Memory B cell (primary cell): ENCODE data around the gene PLA2G4A.

Experiments
- ATAC-seq: fragments of 150-1000 bp; cut with Tn5 transposase; 2 replicates; pipeline ENCODE4 v1.10.0; 2021; ENCODE audit warnings: low read depth, mild to moderate bottlenecking, moderate library complexity
- DNase-seq, 2 donors: peaks; one replicate each; pipeline ENCODE4 v3.0.0; 2022; ENCODE audit warnings: low spot score in 2 of 2
- H3K27ac Mint-ChIP-seq: one replicate; pipeline ENCODE4 v1.8.0; 2022; ENCODE audit warnings: mild to moderate bottlenecking, moderate library complexity, mixed read lengths
- H3K27me3 Mint-ChIP-seq: one replicate; pipeline ENCODE4 v1.8.0; 2022; ENCODE audit warnings: mixed read lengths
- H3K36me3 Mint-ChIP-seq: one replicate; pipeline ENCODE4 v1.8.0; 2022; ENCODE audit warnings: mild to moderate bottlenecking, mixed read lengths
- H3K4me1 Mint-ChIP-seq: one replicate; pipeline ENCODE4 v1.8.0; 2022; ENCODE audit warnings: mixed read lengths
- H3K4me3 Mint-ChIP-seq: one replicate; pipeline ENCODE4 v1.8.0; 2022; ENCODE audit warnings: mild to moderate bottlenecking, moderate library complexity, mixed read lengths
- H3K9me3 Mint-ChIP-seq: one replicate; pipeline ENCODE4 v1.8.0; 2022; ENCODE audit warnings: mixed read lengths

Gene PLA2G4A

DNA sequence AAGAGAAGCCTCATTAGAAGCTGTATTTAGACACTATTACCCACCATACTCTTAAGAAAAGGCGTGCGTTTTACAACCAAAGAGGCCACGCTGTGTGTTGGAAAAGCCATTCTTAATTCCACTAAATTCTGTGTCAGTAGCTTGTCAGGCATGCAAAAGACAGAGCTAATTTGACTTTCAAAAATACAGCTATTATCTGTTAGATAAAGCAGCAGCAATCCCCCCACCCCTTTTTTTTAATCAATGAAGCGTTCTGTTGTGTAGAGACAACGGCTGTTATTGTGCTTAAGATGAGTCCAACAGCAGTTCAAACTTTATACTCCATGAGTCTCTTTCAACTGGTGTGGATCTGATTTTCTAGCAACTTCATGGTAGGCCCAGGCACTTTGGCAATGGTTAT is 43.5 kb downstream of the PLA2G4A start:
- Mint-ChIP-seq H3K27ac (no peak overlapping the region), H3K27me3 (peaks cover 1% of the 10 kb centered on the region), H3K4me3 (no peak overlapping the region), H3K9me3 (no peaks in the 10 kb centered on the region), H3K4me1 (no peaks in the 10 kb centered on the region), H3K36me3 (no peaks in the 10 kb centered on the region)
- DNase-seq = no peak
- ATAC-seq = no peak

DNA sequence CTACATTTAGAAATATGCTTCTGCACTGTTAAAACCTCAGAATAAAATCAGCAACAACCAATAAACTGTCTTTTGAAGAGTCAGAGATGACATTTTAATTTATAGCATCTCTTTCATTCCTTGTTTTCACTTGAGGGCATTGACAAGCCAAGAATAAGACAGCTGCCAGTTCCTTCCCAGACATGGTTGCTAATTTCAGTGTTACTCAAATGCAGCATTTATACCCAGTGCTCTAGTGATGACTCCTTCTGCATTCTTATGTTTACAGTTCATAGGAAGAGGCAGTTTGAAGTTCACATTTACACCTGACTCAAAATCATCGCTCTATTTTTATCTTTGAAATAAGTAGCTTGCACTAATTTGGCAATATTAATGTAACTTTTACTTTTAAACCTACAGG is 44.9 kb downstream of the PLA2G4A start:
- Mint-ChIP-seq H3K9me3 (no peaks in the 10 kb centered on the region), H3K27me3 (peaks cover 1% of the 10 kb centered on the region), H3K36me3 (no peaks in the 10 kb centered on the region), H3K4me1 (no peaks in the 10 kb centered on the region), H3K27ac (no peak overlapping the region), H3K4me3 (no peak overlapping the region)
- ATAC-seq = no peak
- DNase-seq = no peak

DNA sequence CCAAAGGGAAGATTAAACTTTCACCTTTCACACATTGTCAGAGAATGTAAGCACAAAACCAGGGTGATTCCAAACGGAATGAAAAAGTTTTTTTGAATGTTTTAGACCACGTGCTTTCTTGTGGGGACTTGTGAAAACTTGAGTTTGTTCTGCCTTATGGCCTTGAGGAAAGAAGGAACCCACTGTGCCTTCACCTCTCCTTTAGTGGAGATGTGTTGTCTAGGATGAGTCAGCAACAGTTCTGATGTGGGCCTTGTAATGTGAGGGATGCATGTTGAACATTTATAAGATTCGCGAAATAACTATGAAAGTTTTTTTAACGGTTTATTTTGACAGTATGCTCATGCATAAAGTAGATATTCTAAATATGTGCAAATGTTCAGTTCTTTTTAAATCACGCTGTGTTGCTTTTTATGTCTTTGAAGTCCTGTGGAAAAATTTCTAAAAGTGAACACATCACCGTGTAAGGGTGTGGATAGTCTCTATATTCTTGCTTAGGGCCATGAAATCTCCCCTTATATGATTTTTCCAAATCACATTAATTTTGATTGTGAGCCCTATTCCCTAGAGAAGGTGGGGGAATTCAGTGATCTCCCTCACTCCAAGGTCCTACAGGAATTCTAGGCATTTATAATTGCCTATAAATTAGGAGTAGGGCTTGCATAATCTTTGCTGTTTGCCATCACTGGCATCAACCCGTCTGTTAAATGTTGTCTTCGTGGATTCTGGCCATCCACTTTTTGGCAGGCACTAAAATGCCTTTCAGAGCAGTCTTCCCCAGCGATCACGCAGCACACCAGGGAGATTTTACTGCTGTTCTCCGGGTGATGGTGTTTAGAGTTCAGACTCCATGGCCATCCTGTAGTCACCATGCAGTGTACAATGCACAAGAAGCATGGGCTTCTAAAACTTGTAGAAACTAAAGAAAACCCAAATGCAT is 47.4 kb downstream of the PLA2G4A start:
- H3K36me3 Mint-ChIP-seq = no peaks in the 10 kb centered on the region
- DNase-seq (no peak), ATAC-seq (no peak)
- H3K27me3 Mint-ChIP-seq = no peaks in the 10 kb centered on the region
- H3K4me1 Mint-ChIP-seq = no peaks in the 10 kb centered on the region
- H3K4me3 Mint-ChIP-seq = no peak overlapping the region
- H3K27ac Mint-ChIP-seq = no peak overlapping the region
- H3K9me3 Mint-ChIP-seq = no peaks in the 10 kb centered on the region

DNA sequence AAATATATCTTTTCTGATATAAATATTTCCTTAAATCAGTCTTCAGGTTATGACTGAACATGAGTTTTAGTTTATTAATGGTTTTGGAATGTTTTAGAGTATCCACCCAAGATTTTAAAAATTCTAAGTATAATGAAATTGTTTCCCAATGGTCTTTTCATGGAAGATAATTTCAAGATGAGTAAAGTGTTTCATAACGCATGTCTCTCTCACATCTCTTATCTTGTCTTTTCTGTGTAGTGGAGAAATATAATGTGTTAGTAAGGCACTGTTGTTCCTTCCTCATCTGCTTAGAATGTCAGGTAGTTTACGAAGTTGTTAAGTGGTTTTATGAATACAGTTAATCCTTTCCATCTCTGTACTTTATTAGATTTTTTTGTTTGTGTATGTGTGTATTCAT is 49.6 kb downstream of the PLA2G4A start:
- H3K27me3 Mint-ChIP-seq = no peaks in the 10 kb centered on the region
- ATAC-seq = no peak
- H3K27ac Mint-ChIP-seq = no peak overlapping the region
- H3K9me3 Mint-ChIP-seq = no peaks in the 10 kb centered on the region
- no peaks in the 10 kb centered on the region for H3K4me1 Mint-ChIP-seq
- no peaks in the 10 kb centered on the region for H3K36me3 Mint-ChIP-seq
- no peak overlapping the region for H3K4me3 Mint-ChIP-seq
- DNase-seq = no peak

DNA sequence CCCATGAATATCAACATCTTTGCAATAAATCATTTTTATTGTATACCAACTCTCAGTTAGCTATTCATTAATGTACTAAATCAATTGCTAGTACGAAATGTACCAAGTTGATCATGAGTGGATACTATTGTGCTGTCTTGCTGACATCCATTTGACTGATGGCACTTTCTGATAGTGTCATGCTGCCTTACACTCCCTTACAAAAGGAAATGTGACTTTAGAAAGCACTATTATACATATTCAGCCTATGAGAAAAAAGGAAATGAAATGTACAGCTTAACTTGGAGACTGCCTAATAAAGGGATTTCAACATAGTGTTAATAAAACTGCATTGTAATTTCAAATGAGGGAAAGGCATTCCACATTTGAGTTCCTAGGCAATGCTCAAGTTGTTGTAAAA is 52.2 kb downstream of the PLA2G4A start:
- Mint-ChIP-seq H3K27me3 (no peaks in the 10 kb centered on the region), H3K4me1 (no peaks in the 10 kb centered on the region), H3K27ac (no peak overlapping the region), H3K9me3 (peaks cover 5% of the 10 kb centered on the region), H3K36me3 (no peaks in the 10 kb centered on the region), H3K4me3 (no peak overlapping the region)
- no peak for DNase-seq
- no peak for ATAC-seq

DNA sequence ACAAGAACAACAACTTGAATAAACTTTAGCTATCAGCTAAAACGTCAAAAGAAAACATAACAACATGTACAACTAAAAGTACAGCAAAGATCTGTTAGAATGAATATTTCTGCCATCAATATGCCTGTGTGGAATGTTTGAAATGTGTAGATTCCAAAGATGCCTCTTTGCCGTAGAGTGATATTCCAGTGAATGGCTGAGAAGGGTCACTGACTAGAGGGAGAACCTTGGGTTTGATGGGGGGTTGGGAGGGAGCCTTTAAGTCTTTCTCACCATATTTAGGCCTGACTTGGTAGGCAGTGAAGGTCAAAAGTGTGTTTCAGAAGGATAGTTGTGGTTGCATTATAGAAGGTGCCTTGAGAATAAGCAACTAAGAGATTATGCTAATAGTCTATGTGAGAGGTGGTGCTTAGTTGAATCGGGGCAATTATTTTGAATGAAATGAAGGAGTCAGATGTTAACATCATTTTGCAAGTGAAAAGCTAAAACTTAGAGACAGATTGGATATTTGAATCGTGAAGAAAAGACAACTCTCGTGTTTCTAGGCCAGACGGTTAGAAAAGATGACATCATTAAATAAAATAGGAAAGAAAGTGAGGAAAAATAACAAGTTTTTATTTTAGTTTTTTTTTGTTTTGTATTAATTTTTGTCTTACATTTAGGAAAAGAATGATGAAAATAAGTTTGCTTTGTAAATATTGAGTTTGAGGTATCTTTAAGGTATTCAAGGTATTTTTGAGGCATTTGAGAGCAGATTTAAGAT is 53.8 kb downstream of the PLA2G4A start:
- H3K4me1 Mint-ChIP-seq = no peaks in the 10 kb centered on the region
- no peaks in the 10 kb centered on the region for H3K27me3 Mint-ChIP-seq
- H3K9me3 Mint-ChIP-seq = peaks cover 5% of the 10 kb centered on the region
- H3K36me3 Mint-ChIP-seq = no peaks in the 10 kb centered on the region
- ATAC-seq (no peak), DNase-seq (no peak)
- H3K4me3 Mint-ChIP-seq = no peak overlapping the region
- H3K27ac Mint-ChIP-seq = no peak overlapping the region

DNA sequence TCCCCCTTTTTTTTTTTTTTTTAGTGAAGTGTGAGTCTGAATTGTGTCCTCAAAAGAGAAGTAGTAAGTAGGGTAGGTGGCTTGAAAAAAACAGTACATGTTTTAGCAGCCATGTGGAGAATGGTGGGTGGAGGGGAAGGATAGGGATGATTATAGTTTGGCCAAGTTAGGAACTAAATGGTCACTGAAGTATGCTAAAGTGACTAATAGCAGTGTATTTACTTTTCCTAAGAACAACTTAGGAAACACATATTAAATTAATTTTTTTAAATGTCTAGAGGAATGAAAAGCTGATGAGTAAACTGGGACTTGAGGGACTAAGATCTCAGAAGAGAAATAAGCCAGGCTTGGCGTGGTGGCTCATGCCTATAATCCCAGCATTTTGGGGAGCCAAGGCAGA is 55.5 kb downstream of the PLA2G4A start:
- H3K36me3 Mint-ChIP-seq = no peaks in the 10 kb centered on the region

DNA sequence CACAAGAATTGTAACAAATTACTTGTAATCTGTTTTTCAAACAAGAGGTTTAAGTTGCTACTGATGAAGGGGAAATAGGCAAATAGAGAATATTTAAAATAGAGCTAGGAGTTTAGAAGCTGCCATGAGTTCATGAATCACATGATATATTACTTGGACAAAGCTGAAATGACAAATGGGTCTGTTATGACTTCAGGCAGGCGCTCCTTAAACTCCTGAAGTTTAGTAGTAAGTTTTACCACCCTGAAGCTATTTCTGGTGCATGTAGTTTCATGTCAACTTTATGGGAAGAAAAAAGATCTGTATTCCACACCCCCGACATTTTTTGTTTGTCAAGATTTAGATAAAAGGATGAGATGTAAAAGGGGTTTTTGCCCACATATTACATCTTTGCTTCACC is 58.5 kb downstream of the PLA2G4A start:
- no peak for ATAC-seq
- H3K36me3 Mint-ChIP-seq = no peaks in the 10 kb centered on the region
- peaks cover 1% of the 10 kb centered on the region for H3K27me3 Mint-ChIP-seq
- H3K27ac Mint-ChIP-seq = no peak overlapping the region
- no peak for DNase-seq
- H3K4me1 Mint-ChIP-seq = no peaks in the 10 kb centered on the region
- peaks cover 5% of the 10 kb centered on the region for H3K9me3 Mint-ChIP-seq
- H3K4me3 Mint-ChIP-seq = no peak overlapping the region

More for the DNA sequence above, 55.5 kb downstream of the PLA2G4A start:
- no peak overlapping the region for H3K27ac Mint-ChIP-seq
- H3K27me3 Mint-ChIP-seq = no peaks in the 10 kb centered on the region
- peaks cover 5% of the 10 kb centered on the region for H3K9me3 Mint-ChIP-seq
- DNase-seq = no peak
- H3K4me1 Mint-ChIP-seq = no peaks in the 10 kb centered on the region
- no peak for ATAC-seq
- H3K4me3 Mint-ChIP-seq = no peak overlapping the region

DNA sequence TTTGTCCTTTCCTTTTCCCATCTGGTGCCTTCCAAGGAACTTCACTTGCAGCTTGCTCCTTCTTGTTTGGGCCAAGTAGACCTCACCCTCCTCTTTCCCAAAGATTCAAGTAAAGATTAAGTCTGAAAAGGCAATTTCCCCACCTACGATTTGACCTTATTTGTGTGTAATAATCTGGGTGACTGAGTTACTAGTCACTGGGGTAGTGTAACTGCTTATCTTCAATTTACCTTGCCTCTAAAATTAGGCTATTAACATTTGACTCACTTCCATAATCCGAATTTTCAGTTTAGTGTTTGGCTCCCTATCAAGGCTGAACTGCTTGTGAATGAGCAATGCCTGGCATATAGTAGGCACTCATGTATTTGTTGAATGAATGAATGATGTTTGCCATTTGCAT is 59.6 kb downstream of the PLA2G4A start:
- H3K27ac Mint-ChIP-seq = no peak overlapping the region
- peaks cover 1% of the 10 kb centered on the region for H3K27me3 Mint-ChIP-seq
- no peak for DNase-seq
- H3K36me3 Mint-ChIP-seq = no peaks in the 10 kb centered on the region
- no peaks in the 10 kb centered on the region for H3K4me1 Mint-ChIP-seq
- H3K9me3 Mint-ChIP-seq = peaks cover 5% of the 10 kb centered on the region
- H3K4me3 Mint-ChIP-seq = no peak overlapping the region
- ATAC-seq = no peak

DNA sequence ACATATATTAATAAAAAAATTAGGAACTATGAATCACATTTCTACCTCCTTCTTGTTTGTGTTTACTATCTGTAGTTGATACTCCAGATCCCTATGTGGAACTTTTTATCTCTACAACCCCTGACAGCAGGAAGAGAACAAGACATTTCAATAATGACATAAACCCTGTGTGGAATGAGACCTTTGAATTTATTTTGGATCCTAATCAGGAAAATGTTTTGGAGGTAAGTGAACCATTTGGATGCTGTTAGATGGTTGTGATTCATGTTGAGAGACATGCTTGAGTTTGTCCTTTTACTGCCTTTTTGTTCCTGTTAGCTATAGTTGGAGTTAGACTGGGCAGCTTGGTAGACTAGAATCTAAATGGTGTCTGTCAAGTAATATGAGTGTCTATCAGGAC is 64.2 kb downstream of the PLA2G4A start:
- no peak overlapping the region for H3K4me3 Mint-ChIP-seq
- DNase-seq (no peak), ATAC-seq (no peak)
- peaks cover 1% of the 10 kb centered on the region for H3K27me3 Mint-ChIP-seq
- no peaks in the 10 kb centered on the region for H3K4me1 Mint-ChIP-seq
- no peaks in the 10 kb centered on the region for H3K9me3 Mint-ChIP-seq
- H3K27ac Mint-ChIP-seq = no peak overlapping the region
- no peaks in the 10 kb centered on the region for H3K36me3 Mint-ChIP-seq

DNA sequence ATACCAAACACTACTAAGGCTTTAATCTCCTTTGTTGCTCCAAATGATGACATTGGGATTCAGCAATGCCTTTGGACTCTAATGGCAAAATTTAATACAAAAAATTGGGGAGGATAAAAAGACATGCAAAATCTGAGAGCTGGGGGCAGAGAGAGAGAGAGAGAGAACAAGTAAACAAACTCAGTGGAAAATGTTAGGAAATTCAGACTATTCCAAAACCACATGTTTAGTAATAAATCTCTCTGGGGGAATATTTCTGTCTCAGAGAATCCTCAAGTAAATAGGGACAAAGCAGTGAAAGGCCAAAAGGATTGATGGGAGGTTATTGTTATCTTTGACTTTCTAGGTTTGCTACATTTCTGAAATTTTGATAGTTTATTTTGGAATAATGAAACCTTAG is 65.7 kb downstream of the PLA2G4A start:
- H3K9me3 Mint-ChIP-seq = peaks cover 3% of the 10 kb centered on the region
- no peak overlapping the region for H3K27ac Mint-ChIP-seq

DNA sequence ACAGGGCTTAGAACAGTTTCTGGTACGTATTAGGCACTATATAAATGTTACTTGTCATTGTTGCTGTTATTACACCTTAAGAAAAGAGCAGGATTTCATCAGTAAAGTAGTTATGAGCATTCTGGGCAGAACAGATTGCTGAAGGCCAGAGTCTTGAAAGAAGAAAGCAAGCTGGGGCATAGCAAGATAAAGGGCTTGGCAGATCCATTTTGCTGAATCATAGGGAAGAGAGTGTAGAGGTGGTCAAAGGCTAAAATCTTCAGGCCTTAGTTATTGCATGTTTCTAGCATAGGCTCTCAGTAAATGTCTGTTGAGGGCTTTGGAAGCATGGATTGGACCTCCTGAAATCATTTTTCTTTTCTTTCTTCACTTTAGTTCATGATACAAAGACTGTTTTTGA is 67.5 kb downstream of the PLA2G4A start:
- no peak for DNase-seq
- no peaks in the 10 kb centered on the region for H3K4me1 Mint-ChIP-seq
- no peak overlapping the region for H3K4me3 Mint-ChIP-seq
- H3K9me3 Mint-ChIP-seq = peaks cover 3% of the 10 kb centered on the region
- no peak for ATAC-seq
- peaks cover 3% of the 10 kb centered on the region for H3K27me3 Mint-ChIP-seq
- H3K36me3 Mint-ChIP-seq = no peaks in the 10 kb centered on the region
- no peak overlapping the region for H3K27ac Mint-ChIP-seq

More for the DNA sequence above, 65.7 kb downstream of the PLA2G4A start:
- H3K4me3 Mint-ChIP-seq = no peak overlapping the region
- H3K4me1 Mint-ChIP-seq = no peaks in the 10 kb centered on the region
- ATAC-seq (no peak), DNase-seq (no peak)
- H3K27me3 Mint-ChIP-seq = peaks cover 1% of the 10 kb centered on the region
- no peaks in the 10 kb centered on the region for H3K36me3 Mint-ChIP-seq

DNA sequence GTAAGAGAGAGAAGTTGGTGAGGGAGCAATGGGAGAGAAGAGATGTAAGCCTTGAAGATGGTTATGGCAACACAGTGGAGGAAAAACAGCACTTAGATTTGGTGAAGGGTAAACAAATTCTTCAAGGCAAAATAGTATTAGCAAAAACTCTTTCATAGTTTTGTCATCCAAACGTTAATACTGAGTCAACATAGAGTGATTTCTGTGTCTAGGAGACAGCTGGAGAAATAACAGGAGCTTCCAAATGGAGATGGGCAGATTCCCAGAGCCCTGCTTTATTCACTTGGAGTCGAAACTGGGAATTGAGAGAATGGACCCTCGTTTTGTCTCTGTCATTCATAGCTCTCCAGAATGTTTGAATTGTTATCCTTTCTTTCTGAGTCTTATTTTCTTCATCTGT is 68.3 kb downstream of the PLA2G4A start:
- ATAC-seq (no peak), DNase-seq (no peak)
- Mint-ChIP-seq H3K4me3 (no peak overlapping the region), H3K27me3 (peaks cover 1% of the 10 kb centered on the region), H3K36me3 (no peaks in the 10 kb centered on the region), H3K9me3 (peaks cover 3% of the 10 kb centered on the region), H3K27ac (no peak overlapping the region), H3K4me1 (no peaks in the 10 kb centered on the region)

DNA sequence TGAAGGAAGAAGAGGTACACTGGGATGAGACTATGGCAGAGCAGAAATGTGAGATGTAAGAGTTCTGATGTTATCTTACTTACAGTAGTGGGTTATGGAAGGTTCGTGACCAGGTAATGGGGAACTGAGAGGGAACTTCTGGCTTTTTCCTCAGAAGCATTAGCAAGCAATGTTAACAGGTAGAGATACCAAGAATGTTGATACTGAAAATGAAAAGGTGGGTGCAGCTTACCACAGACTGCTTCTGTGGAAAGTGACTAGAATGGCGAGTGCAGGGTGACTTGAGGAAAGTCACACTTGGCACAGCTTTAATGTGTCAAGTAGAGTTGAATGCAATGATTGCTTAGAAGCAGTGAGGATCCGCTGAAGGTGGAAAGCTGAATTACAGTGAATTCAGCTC is 70.8 kb downstream of the PLA2G4A start:
- no peak overlapping the region for H3K27ac Mint-ChIP-seq
- H3K36me3 Mint-ChIP-seq = no peaks in the 10 kb centered on the region
- ATAC-seq (no peak), DNase-seq (no peak)
- H3K4me3 Mint-ChIP-seq = no peak overlapping the region
- peaks cover 1% of the 10 kb centered on the region for H3K27me3 Mint-ChIP-seq
- H3K4me1 Mint-ChIP-seq = no peaks in the 10 kb centered on the region
- H3K9me3 Mint-ChIP-seq = peaks cover 3% of the 10 kb centered on the region
